ENCODE data around the gene RAP1GAP2. TPM values are rescaled to one million over a fixed set of nuclear protein-coding genes. Genes with fewer than 3 reads are reported as not detected.
"Not testable (repeated sequence)": the region's sequence is repeated elsewhere in the genome, so short reads cannot be mapped to it uniquely, and the experiment has no call there.

RAP1GAP2 gene
- total RNA-seq, 2 donors from 2014 or later = 22.4 to 32.9 TPM

- no peak overlapping the region for H3K27ac ChIP-seq
- TF ChIP-seq CTCF (IDR thresholded peaks at IDR 0.05) = no peak
- peaks cover 0 to 8% of the 10 kb centered on the region in 2 donors for H3K9me3 ChIP-seq
- H3K36me3 ChIP-seq = peaks cover 21% of the 10 kb centered on the region
- no peak for DNase-seq (ENCODE audit: low spot score)
- H3K27me3 ChIP-seq = no peaks in the 10 kb centered on the region
- peaks cover 0 to 27% of the 10 kb centered on the region in 2 donors for H3K4me1 ChIP-seq
- H3K4me3 ChIP-seq = no peak overlapping the region
Measured at GRCh38 chr17:3026125-3026855, 230.1 kb downstream of the RAP1GAP2 start.

GRCh38 chr17:3026856-3027751 is 230.9 kb downstream of the RAP1GAP2 start:
- Histone ChIP-seq H3K4me1 (peaks cover 0 to 27% of the 10 kb centered on the region in 2 donors), H3K4me3 (no peak overlapping the region), H3K9me3 (peaks cover 0 to 4% of the 10 kb centered on the region in 2 donors), H3K27ac (no peak overlapping the region), H3K36me3 (peaks cover 15% of the 10 kb centered on the region), H3K27me3 (no peaks in the 10 kb centered on the region)
- no peak for DNase-seq (ENCODE audit: low spot score)
- no peak for TF ChIP-seq CTCF (IDR thresholded peaks at IDR 0.05)

GRCh38 chr17:3027786-3028532 is 231.7 kb downstream of the RAP1GAP2 start:
- H3K36me3 ChIP-seq = peaks cover 13% of the 10 kb centered on the region
- no peak for DNase-seq (ENCODE audit: low spot score)
- H3K4me1 ChIP-seq = peaks cover 0 to 27% of the 10 kb centered on the region in 2 donors
- H3K4me3 ChIP-seq = no peak overlapping the region
- no peaks in the 10 kb centered on the region for H3K27me3 ChIP-seq
- no peak overlapping the region for H3K27ac ChIP-seq
- TF ChIP-seq CTCF (IDR thresholded peaks at IDR 0.05) = no peak
- H3K9me3 ChIP-seq = no peaks in the 10 kb centered on the region

GRCh38 chr17:3029213-3029913 is 233.1 kb downstream of the RAP1GAP2 start:
- no peak for DNase-seq (ENCODE audit: low spot score)
- H3K36me3 ChIP-seq = peaks cover 13% of the 10 kb centered on the region
- TF ChIP-seq CTCF (IDR thresholded peaks at IDR 0.05) = no peak
- no peaks in the 10 kb centered on the region for H3K27me3 ChIP-seq
- H3K4me1 ChIP-seq = peaks cover 0 to 27% of the 10 kb centered on the region in 2 donors
- H3K4me3 ChIP-seq = no peak overlapping the region
- H3K9me3 ChIP-seq = no peaks in the 10 kb centered on the region
- H3K27ac ChIP-seq = peak overlapping the region; percentile 42 to 76

- H3K4me3 ChIP-seq = no peak overlapping the region
- no peaks in the 10 kb centered on the region for H3K9me3 ChIP-seq
- peak overlapping the region; percentile 62 to 76 for H3K27ac ChIP-seq
- H3K36me3 ChIP-seq = peaks cover 13% of the 10 kb centered on the region
- DNase-seq (ENCODE audit: low spot score) = no peak
- peaks cover 0 to 27% of the 10 kb centered on the region in 2 donors for H3K4me1 ChIP-seq
- no peak for TF ChIP-seq CTCF (IDR thresholded peaks at IDR 0.05)
- H3K27me3 ChIP-seq = no peaks in the 10 kb centered on the region
Measured at GRCh38 chr17:3030096-3030495, 233.9 kb downstream of the RAP1GAP2 start.

GRCh38 chr17:3030852-3031470 is 234.7 kb downstream of the RAP1GAP2 start:
- peaks cover 12% of the 10 kb centered on the region for H3K36me3 ChIP-seq
- H3K4me3 ChIP-seq; DNase-seq (ENCODE audit: low spot score); H3K27me3 ChIP-seq; H3K9me3 ChIP-seq: not testable (repeated sequence)
- H3K4me1 ChIP-seq = peaks cover 0 to 27% of the 10 kb centered on the region in 2 donors
- H3K27ac ChIP-seq = peak overlapping the region; percentile 62 to 76
